Hypothalamus (tissue), 51 donors: ENCODE results near the gene FBXO46.

ENCODE experiments used
- DNase-seq, 51 donors: peaks; one replicate each; lab custom pipeline; 2025; lab: John Stamatoyannopoulos, UW

FBXO46 gene

GRCh38 chr19:45730368-45731288 is at the start of gene FBXO46:
TSS of gene FBXO46 (minus strand) at chr19:45730896. CDS start at chr19:45713495, 17,401 bp downstream.
- DNase-seq, result peak; percentile 77 to 99 (median 97)

GRCh38 chr19:45780146-45780447 is 49.4 kb upstream of the FBXO46 start:
- no peak for DNase-seq

GRCh38 chr19:45779231-45780145 is 48.8 kb upstream of the FBXO46 start:
- DNase-seq, result no peak

- no peak for DNase-seq
Measured at GRCh38 chr19:45778010-45778661, 47.4 kb upstream of the FBXO46 start.

- no peak for DNase-seq
Measured at GRCh38 chr19:45777395-45777961, 46.8 kb upstream of the FBXO46 start.

- DNase-seq, result no peak
Measured at GRCh38 chr19:45774765-45775164, 44.1 kb upstream of the FBXO46 start.

- DNase-seq, result no peak
Measured at GRCh38 chr19:45773384-45773783, 42.7 kb upstream of the FBXO46 start.

- DNase-seq, result no peak
Measured at GRCh38 chr19:45772912-45773311, 42.2 kb upstream of the FBXO46 start.

GRCh38 chr19:45772130-45772840 is 41.6 kb upstream of the FBXO46 start:
- DNase-seq, result no peak

GRCh38 chr19:45771311-45771933 is 40.7 kb upstream of the FBXO46 start:
- DNase-seq, result no peak

- peak; percentile 56 to 95 (median 88) for DNase-seq
Measured at GRCh38 chr19:45770192-45771101, 39.8 kb upstream of the FBXO46 start.

GRCh38 chr19:45769821-45770191 is 39.1 kb upstream of the FBXO46 start:
- DNase-seq, result peak in 27 of 51 donors; percentile 39 to 91 (median 66)

- DNase-seq, result peak; percentile 66 to 98 (median 92)
Measured at GRCh38 chr19:45768984-45769782, 38.5 kb upstream of the FBXO46 start, which contains the start of gene SIX5. TSS of gene SIX5 (minus strand) at chr19:45769252. CDS start at chr19:45768844, 408 bp downstream.

- peak in 4 of 51 donors; percentile 35 to 51 (median 43) for DNase-seq
Measured at GRCh38 chr19:45768655-45768983, 37.9 kb upstream of the FBXO46 start.

GRCh38 chr19:45767881-45768654 is 37.4 kb upstream of the FBXO46 start:
- peak in 23 of 51 donors; percentile 5 to 69 (median 27) for DNase-seq

GRCh38 chr19:45767410-45767880 is 36.7 kb upstream of the FBXO46 start:
- DNase-seq, result peak in 13 of 51 donors; percentile 10 to 53 (median 19)
